ENCODE measurements around the gene KRTAP27-1.

Gene KRTAP27-1

GRCh38 chr21:30349572-30349971 is 12.1 kb upstream of the KRTAP27-1 start:
- TF ChIP-seq CTCF (IDR thresholded peaks at IDR 0.05; ENCODE audit: insufficient read depth, low read depth, low read length, missing control alignments): no peak
- DNase-seq (ENCODE audit: low read depth): peak; percentile 34

GRCh38 chr21:30348506-30348905 is 11.0 kb upstream of the KRTAP27-1 start, which contains the start of gene KRTAP23-1:
KRTAP23-1 (minus strand) TSS chr21:30348606; CDS start chr21:30348606, 0 bp downstream.
- TF ChIP-seq CTCF (IDR thresholded peaks at IDR 0.05; ENCODE audit: insufficient read depth, low read depth, low read length, missing control alignments): no peak
- no peak within 1 kb of the TSS for H3K4me3 ChIP-seq (ENCODE audit: low read length)
- no peak for DNase-seq (ENCODE audit: low read depth)

More at GRCh38 chr21:30349572-30349971, 12.1 kb upstream of the KRTAP27-1 start:
- no peak overlapping the region for H3K4me3 ChIP-seq (ENCODE audit: low read length)

DNA sequence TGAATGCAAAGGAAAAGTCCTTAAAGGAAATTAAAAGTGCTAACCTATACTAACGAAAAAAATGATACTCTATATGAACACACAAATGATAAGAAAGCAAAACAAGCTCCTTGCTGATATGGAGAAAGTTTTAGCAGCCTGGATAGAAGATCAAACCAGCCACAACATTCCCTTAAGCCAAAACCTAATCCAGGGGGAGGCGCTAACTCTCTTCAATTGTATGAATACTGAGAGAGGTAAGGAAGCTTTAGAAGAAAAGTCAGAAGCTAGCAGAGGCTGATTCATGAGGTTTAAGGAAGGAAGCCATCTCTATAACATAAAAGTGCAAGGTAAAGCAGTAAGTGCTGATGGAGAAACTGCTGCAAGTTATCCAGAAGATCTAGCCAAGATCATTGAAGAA is 7.5 kb upstream of the KRTAP27-1 start:
- no peak for TF ChIP-seq CTCF (IDR thresholded peaks at IDR 0.05; ENCODE audit: insufficient read depth, low read depth, low read length, missing control alignments)
- no peak overlapping the region for H3K4me3 ChIP-seq (ENCODE audit: low read length)

DNA sequence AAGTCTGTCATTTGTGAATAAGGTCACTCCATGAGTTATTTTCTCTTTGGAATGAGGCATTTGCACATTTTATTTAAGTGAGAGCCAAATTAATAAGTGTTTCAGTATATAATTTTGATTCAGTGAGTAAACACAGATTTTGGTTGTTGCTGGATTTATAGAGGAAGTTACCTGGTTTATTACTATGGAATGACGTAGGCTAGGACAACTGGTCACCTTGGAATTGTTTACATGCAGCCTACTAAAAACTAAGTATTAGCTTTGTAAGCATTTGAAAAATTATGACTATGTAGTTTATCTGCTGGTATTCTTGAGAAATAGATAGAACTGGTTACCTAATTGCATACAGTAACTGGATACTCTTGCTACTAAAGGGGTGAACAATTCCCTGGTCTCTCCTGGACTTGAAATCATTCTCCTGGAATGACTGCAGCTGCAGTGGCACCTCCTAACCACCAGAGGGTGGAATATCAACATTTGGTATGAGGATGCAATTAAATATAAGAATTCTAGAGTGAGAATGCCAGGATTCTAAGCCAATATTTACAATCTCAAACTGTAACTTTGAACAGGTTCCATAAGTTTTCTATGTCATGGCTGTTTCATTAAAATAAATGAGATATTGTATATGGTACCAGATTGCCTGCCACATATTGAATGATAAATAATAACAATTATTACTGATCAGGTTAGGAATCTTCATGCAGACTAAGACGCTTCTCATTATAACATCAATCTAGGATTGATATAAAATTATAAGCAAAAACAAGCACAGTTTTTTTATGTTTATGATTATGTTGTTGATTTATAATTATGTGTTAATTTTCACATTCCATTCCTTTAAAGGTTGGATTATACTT is 3.5 kb upstream of the KRTAP27-1 start:
- peak; percentile 98 for TF ChIP-seq CTCF (IDR thresholded peaks at IDR 0.05; ENCODE audit: insufficient read depth, low read depth, low read length, missing control alignments)
- no peak overlapping the region for H3K4me3 ChIP-seq (ENCODE audit: low read length)
- DNase-seq (ENCODE audit: low read depth): peak; percentile 67

More for the DNA sequence above, 7.5 kb upstream of the KRTAP27-1 start:
- DNase-seq (ENCODE audit: low read depth): no peak

- DNase-seq (ENCODE audit: low read depth): no peak
- H3K4me3 ChIP-seq (ENCODE audit: low read length): no peak overlapping the region
These were observed 1.2 kb upstream of the KRTAP27-1 start for GRCh38 chr21:30338717-30339116.

GRCh38 chr21:30337772-30338171 is 278 bp upstream of the KRTAP27-1 start:
- peak; percentile 45 for DNase-seq (ENCODE audit: low read depth)
- TF ChIP-seq CTCF (IDR thresholded peaks at IDR 0.05; ENCODE audit: insufficient read depth, low read depth, low read length, missing control alignments): no peak
- H3K4me3 ChIP-seq (ENCODE audit: low read length): no peak overlapping the region

More at GRCh38 chr21:30338717-30339116, 1.2 kb upstream of the KRTAP27-1 start:
- TF ChIP-seq CTCF (IDR thresholded peaks at IDR 0.05; ENCODE audit: insufficient read depth, low read depth, low read length, missing control alignments): no peak

Measured in epithelial cell of esophagus (primary cell).